Hepatocyte (in vitro differentiated cells): ENCODE measurements around the gene ZMYM5.
A peak's percentile ranks its signal among the peaks of the same experiment; 100 is the strongest.

Experiments used
- CTCF ChIP-seq: fragments of 200-600 bp; sonication (generic); IDR thresholded peaks from 2 replicates; pipeline ENCODE4 v1.5.1; 2016; ENCODE audit warnings: antibody characterized with exemption, mild to moderate bottlenecking; ENCODE audit not compliant: poor library complexity
- EZH2 ChIP-seq: fragments of 200-600 bp; sonication (generic); IDR thresholded peaks from 2 replicates; pipeline ENCODE4 v1.6.1; 2016; ENCODE audit warnings: antibody characterized with exemption, mild to moderate bottlenecking, borderline replicate concordance
- EZH2phosphoT487 ChIP-seq: fragments of 200-600 bp; sonication (generic); IDR thresholded peaks from one replicate; pipeline ENCODE4 v1.6.1; 2018; ENCODE audit warnings: antibody characterized with exemption, mild to moderate bottlenecking, low read depth, moderate library complexity; ENCODE audit not compliant: unreplicated experiment, severe bottlenecking

- TF ChIP-seq CTCF (peak; percentile 33), EZH2phosphoT487 (no peak), EZH2 (no peak)
These were observed 25.4 kb upstream of the ZMYM5 start for GRCh38 chr13:19888799-19889198.
